ENCODE data around the gene HARBI1.

DNA sequence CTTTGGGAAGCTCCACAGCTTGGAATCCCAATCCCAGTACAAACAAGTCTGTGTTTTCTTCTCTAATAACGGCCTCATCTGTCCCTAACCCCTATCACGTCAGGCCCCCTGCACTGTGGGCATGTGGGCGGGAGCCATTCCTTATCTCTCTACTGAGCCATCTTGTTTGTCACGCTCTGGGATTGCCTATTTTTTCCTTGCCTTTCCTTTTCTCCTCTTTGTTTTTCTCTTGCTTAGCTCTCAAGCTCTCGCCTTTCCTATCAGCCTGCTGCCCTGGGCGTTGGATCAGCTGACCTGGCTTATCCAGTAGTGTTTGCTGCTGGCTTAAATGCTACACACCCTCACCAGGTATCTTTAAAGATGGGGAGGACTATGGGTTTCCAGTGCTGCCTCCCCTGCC is 47.6 kb upstream of the HARBI1 start:
- TF ChIP-seq YY1 (IDR thresholded peaks at IDR 0.05; ENCODE audit: insufficient read depth, insufficient read length): no peak
- no peak for TF ChIP-seq ZNF274 (IDR thresholded peaks at IDR 0.05; ENCODE audit: low read depth, low read length)

Measured in NT2/D1 (cell line).